ENCODE data around the gene NYNRIN. TPM values are rescaled to one million over a fixed set of nuclear protein-coding genes. Genes with fewer than 3 reads are reported as not detected.
A peak's percentile ranks its signal among the peaks of the same experiment; 100 is the strongest.

The NYNRIN gene
- total RNA-seq, 4 donors from 2014 or later, result 4.7 to 14.7 (median 11.8) TPM

GRCh38 chr14:24395609-24396582 is 2.9 kb upstream of the NYNRIN start:
- no peaks in the 10 kb centered on the region for H3K36me3 ChIP-seq
- TF ChIP-seq POLR2A (IDR thresholded peaks at IDR 0.05) (no peak), CTCF (IDR thresholded peaks at IDR 0.05) (no peak)
- intact Hi-C loops (cut with DNase I), result no loop called here
- peaks cover 41 to 89% (median 53%) of the 10 kb centered on the region in 3 donors for H3K4me1 ChIP-seq
- H3K9me3 ChIP-seq, result no peaks in the 10 kb centered on the region
- H3K27ac ChIP-seq, result peak overlapping the region; percentile 83 to 91 (median 88)
- no peaks in the 10 kb centered on the region for H3K27me3 ChIP-seq
- 40 to 53% methylated on average over 6 to 8 of the region's 8 CpGs for WGBS, 2 donors
- no peak overlapping the region for H3K4me3 ChIP-seq
- DNase-seq, result no peak

DNA sequence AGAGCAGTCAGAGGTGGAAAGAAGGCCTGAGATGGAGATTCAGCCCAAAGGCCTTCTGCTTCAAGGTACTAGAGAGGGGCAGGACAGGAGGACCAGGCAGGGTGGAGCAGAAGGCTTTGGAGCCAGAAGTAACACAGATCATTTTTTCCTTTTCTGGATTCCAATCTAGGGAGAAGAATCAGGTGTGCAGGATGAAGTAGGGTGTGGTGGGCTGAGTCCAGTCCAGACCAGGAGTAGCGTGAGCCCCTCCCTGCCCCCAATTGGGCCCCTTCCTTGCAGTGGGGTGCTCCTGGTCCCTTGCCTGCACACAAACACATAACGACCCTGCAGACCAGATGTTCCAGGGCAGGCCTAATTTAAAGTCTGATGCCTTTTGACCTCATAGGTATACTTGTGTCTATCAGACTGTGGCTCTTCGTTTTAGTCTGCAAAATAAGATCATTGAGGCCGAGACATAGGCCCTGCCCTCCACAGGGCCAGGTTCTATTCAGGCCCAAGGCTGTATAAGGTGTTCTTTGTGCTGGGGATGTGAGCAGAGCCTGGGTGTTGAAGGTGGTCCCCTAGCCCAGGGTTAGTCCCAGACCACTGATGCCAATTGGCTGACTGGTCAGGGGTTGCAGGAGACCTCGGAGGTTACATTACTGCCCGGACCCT is 1.0 kb upstream of the NYNRIN start:
- no peak for DNase-seq
- peak overlapping the region; percentile 83 to 91 (median 88) for H3K27ac ChIP-seq
- TF ChIP-seq CTCF (IDR thresholded peaks at IDR 0.05), result no peak
- no peak for TF ChIP-seq POLR2A (IDR thresholded peaks at IDR 0.05)
- no peaks in the 10 kb centered on the region for H3K27me3 ChIP-seq
- no peaks in the 10 kb centered on the region for H3K9me3 ChIP-seq
- peaks cover 48 to 90% (median 50%) of the 10 kb centered on the region in 3 donors for H3K4me1 ChIP-seq
- H3K4me3 ChIP-seq, result peak overlapping the region in 2 of 4 donors; percentile 76 to 77
- H3K36me3 ChIP-seq, result peaks cover 0 to 3% (median 0%) of the 10 kb centered on the region in 3 donors
- WGBS, 2 donors, result 55 to 56% methylated on average over 4 to 6 of the region's 6 CpGs
- intact Hi-C loops (cut with DNase I), result no loop called here

GRCh38 chr14:24398293-24398652 is 530 bp upstream of the NYNRIN start:
- DNase-seq, result no peak
- 15 to 21% methylated on average over 2 to 4 of the region's 7 CpGs for WGBS, 2 donors
- intact Hi-C loops (cut with DNase I), result no loop called here
- Histone ChIP-seq H3K9me3 (no peaks in the 10 kb centered on the region), H3K27me3 (no peaks in the 10 kb centered on the region), H3K4me1 (peaks cover 48 to 90% (median 50%) of the 10 kb centered on the region in 3 donors), H3K4me3 (peak overlapping the region; percentile 57 to 77 (median 69)), H3K36me3 (peaks cover 0 to 7% (median 0%) of the 10 kb centered on the region in 3 donors), H3K27ac (peak overlapping the region; percentile 83 to 91 (median 88))
- TF ChIP-seq POLR2A (IDR thresholded peaks at IDR 0.05) (no peak), CTCF (IDR thresholded peaks at IDR 0.05) (no peak)

- H3K4me3 ChIP-seq, result peak overlapping the region; percentile 57 to 77 (median 69)
- TF ChIP-seq POLR2A (IDR thresholded peaks at IDR 0.05) (no peak), CTCF (IDR thresholded peaks at IDR 0.05) (no peak)
- DNase-seq, result no peak
- H3K9me3 ChIP-seq, result no peaks in the 10 kb centered on the region
- intact Hi-C loops (cut with DNase I), result no loop called here
- H3K27ac ChIP-seq, result peak overlapping the region; percentile 83 to 91 (median 88)
- H3K36me3 ChIP-seq, result peaks cover 0 to 9% (median 0%) of the 10 kb centered on the region in 3 donors
- H3K4me1 ChIP-seq, result peaks cover 48 to 92% (median 57%) of the 10 kb centered on the region in 3 donors
- no peaks in the 10 kb centered on the region for H3K27me3 ChIP-seq
- WGBS, 2 donors, result 6 to 24% methylated on average over 7 to 8 of the region's 8 CpGs
These were observed 632 bp downstream of the NYNRIN start for GRCh38 chr14:24399447-24399822.
